HCT116 (cell line): ENCODE data around the gene NOS1. TPM values are rescaled to one million over a fixed set of nuclear protein-coding genes. Genes with fewer than 3 reads are reported as not detected.

Experiments
- ATAC-seq: fragments of 200-7000 bp; cut with Tn5 transposase; 2 replicates; pipeline ENCODE4 v1.9.1; 2020; ENCODE audit warnings: mild to moderate bottlenecking, moderate library complexity
- BruUV-seq: library from RNA; stranded (reverse); fragments of 400-500 nt; replicated peaks from 2 replicates; lab custom pipeline; 2021; lab: Mats Ljungman, UMichigan
- CTCF ChIA-PET: fragments of 300-600 bp; sonication (Branson Sonifier 250); formaldehyde crosslinking; loops from one replicate; lab custom pipeline; 2021; ENCODE audit warnings: antibody characterized with exemption; lab: Charles Lee
- POLR2A ChIA-PET: fragments of 300-600, 350-600 bp; sonication (Branson Sonifier 250); formaldehyde crosslinking; loops from one replicate; lab custom pipeline; 2021; ENCODE audit warnings: antibody characterized with exemption; lab: Charles Lee
- RAD21 ChIA-PET, 2 experiments: fragments of 300-600 bp; sonication (Branson Sonifier 250); formaldehyde crosslinking; loops; one replicate each; lab custom pipeline; 2023; ENCODE audit warnings: low total read pairs in 2 of 2; ENCODE audit not compliant: uncharacterized antibody in 2 of 2, unreplicated experiment in 2 of 2, low non-redundant PET in 1 of 2; lab: Charles Lee
- DNase-seq: peaks from one replicate; pipeline ENCODE4 v3.0.0-alpha.2; 2010; ENCODE audit warnings: low read depth, low spot score
- H2AFZ ChIP-seq: fragments of 200-600 bp; shearing (Covaris generic), sonication (generic); 2 replicates; pipeline ENCODE4 v1.6.1; 2017; ENCODE audit warnings: low read depth, mixed run types, mixed read lengths, antibody characterized with exemption, low read length; ENCODE audit not compliant: poor library complexity, severe bottlenecking
- H3K27ac ChIP-seq: 2 replicates; pipeline ENCODE4 v1.5.1; 2012; ENCODE audit warnings: low read depth, low read length
- H3K27me3 ChIP-seq: fragments of 200-600 bp; sonication (generic); 2 replicates; pipeline ENCODE4 v1.6.1; 2016; ENCODE audit warnings: mixed run types, low read length, mixed read lengths; ENCODE audit not compliant: insufficient read depth
- H3K36me3 ChIP-seq, 2 experiments: fragments of 200-500 bp in 1 of 2; fragments of 200-600 bp in 1 of 2; sonication (Bioruptor generic) in 1 of 2; sonication (generic) in 1 of 2; 2 replicates each; pipeline versions ENCODE4 v1.5.1 to v1.6.1; 2014 to 2016; ENCODE audit warnings: low read length in 2 of 2, inconsistent platforms in 1 of 2, mixed read lengths in 1 of 2, mixed run types in 1 of 2; ENCODE audit not compliant: insufficient read depth in 2 of 2, control insufficient read depth in 1 of 2
- H3K4me1 ChIP-seq, 2 experiments: fragments of 200-600 bp in 1 of 2; sonication (generic) in 1 of 2; 2 replicates each; pipeline versions ENCODE4 v1.5.1 to v1.6.1; 2012 to 2017; ENCODE audit warnings: low read length in 2 of 2, inconsistent platforms in 1 of 2, mild to moderate bottlenecking in 1 of 2, mixed read lengths in 1 of 2, mixed run types in 1 of 2, moderate library complexity in 1 of 2; ENCODE audit not compliant: insufficient read depth in 2 of 2, control insufficient read depth in 1 of 2
- H3K4me2 ChIP-seq: fragments of 200-600 bp; sonication (generic); 2 replicates; pipeline ENCODE4 v1.6.1; 2017; ENCODE audit warnings: mixed run types, low read length, mixed read lengths
- H3K4me3 ChIP-seq, 2 experiments: fragments of 200-600 bp in 1 of 2; sonication (generic) in 1 of 2; replicated peaks in 1 of 2; 2 replicates each; pipeline ENCODE4 v1.5.1; 2011 to 2016; ENCODE audit warnings: low read length in 2 of 2, control low read depth in 1 of 2, low read depth in 1 of 2, mild to moderate bottlenecking in 1 of 2, mixed read lengths in 1 of 2, mixed run types in 1 of 2
- H3K79me2 ChIP-seq: fragments of 200-600 bp; sonication (generic); 2 replicates; pipeline ENCODE4 v1.6.1; 2017; ENCODE audit warnings: mild to moderate bottlenecking, mixed run types, low read length, moderate library complexity, mixed read lengths; ENCODE audit not compliant: insufficient read depth
- H3K9ac ChIP-seq: fragments of 200-600 bp; sonication (generic); 2 replicates; pipeline ENCODE4 v1.6.1; 2016; ENCODE audit warnings: low read length, mixed read lengths
- H3K9me2 ChIP-seq: fragments of 200-600 bp; sonication (generic), shearing (Covaris generic); 2 replicates; pipeline ENCODE4 v1.6.1; 2017; ENCODE audit warnings: mixed run types, mild to moderate bottlenecking, moderate library complexity; ENCODE audit not compliant: insufficient read depth
- H3K9me3 ChIP-seq, 2 experiments: fragments of 200-500 bp in 1 of 2; fragments of 200-600 bp in 1 of 2; sonication (Bioruptor generic) in 1 of 2; sonication (generic) in 1 of 2; 2 replicates each; pipeline ENCODE4 v1.6.1; 2014 to 2017; ENCODE audit warnings: low read length in 2 of 2, mixed read lengths in 2 of 2, inconsistent platforms in 1 of 2, low read depth in 1 of 2, mild to moderate bottlenecking in 1 of 2, mixed run types in 1 of 2, moderate library complexity in 1 of 2; ENCODE audit not compliant: control insufficient read depth in 1 of 2, insufficient read depth in 1 of 2
- H4K20me1 ChIP-seq: fragments of 200-600 bp; sonication (generic), shearing (Covaris generic); 2 replicates; pipeline ENCODE4 v1.6.1; 2017; ENCODE audit warnings: mixed run types, mild to moderate bottlenecking, moderate library complexity; ENCODE audit not compliant: insufficient read depth
- CBX3 ChIP-seq: IDR thresholded peaks from 2 replicates; pipeline ENCODE4 v1.6.1; 2012; ENCODE audit warnings: low read depth
- CEBPB ChIP-seq: IDR thresholded peaks from 2 replicates; pipeline ENCODE4 v1.6.1; 2012; ENCODE audit warnings: low read depth
- CTCF ChIP-seq, 3 experiments: fragments of 200-600 bp in 1 of 3; sonication (generic) in 1 of 3; IDR thresholded peaks in 2 of 3; conservative IDR thresholded peaks in 1 of 3; 2 replicates each; pipeline ENCODE4 v1.5.1; 2012 to 2017; ENCODE audit warnings: low read depth in 2 of 3, low read length in 2 of 3, antibody characterized with exemption in 1 of 3, borderline replicate concordance in 1 of 3, control low read depth in 1 of 3, mild to moderate bottlenecking in 1 of 3, mixed read lengths in 1 of 3, mixed run types in 1 of 3, moderate library complexity in 1 of 3; ENCODE audit not compliant: insufficient read depth in 1 of 3
- EGR1 ChIP-seq: IDR thresholded peaks from 2 replicates; pipeline ENCODE4 v1.6.1; 2012; ENCODE audit warnings: low read depth
- EZH2 ChIP-seq: fragments of 200-600 bp; sonication (generic); IDR thresholded peaks from 2 replicates; pipeline ENCODE4 v1.6.1; 2017; ENCODE audit warnings: antibody characterized with exemption, mixed run types
- EZH2phosphoT487 ChIP-seq: fragments of 200-600 bp; IDR thresholded peaks from 2 replicates; pipeline ENCODE4 v1.6.1; 2018; ENCODE audit warnings: antibody characterized with exemption, borderline replicate concordance
- JUND ChIP-seq: IDR thresholded peaks from 2 replicates; pipeline ENCODE4 v1.6.1; 2012
- MAX ChIP-seq: IDR thresholded peaks from 2 replicates; pipeline ENCODE4 v1.6.1; 2012
- POLR2A ChIP-seq: IDR thresholded peaks from 2 replicates; pipeline ENCODE4 v1.7.0; 2011; ENCODE audit warnings: borderline replicate concordance; ENCODE audit not compliant: insufficient read depth, insufficient read length; ENCODE audit errors: extremely low read depth
- POLR2AphosphoS5 ChIP-seq: IDR thresholded peaks from 2 replicates; pipeline ENCODE4 v1.6.1; 2011; ENCODE audit warnings: mild to moderate bottlenecking, low read depth, low read length, moderate library complexity
- RAD21 ChIP-seq: IDR thresholded peaks from 2 replicates; pipeline ENCODE4 v1.6.1; 2012; ENCODE audit warnings: low read depth, mild to moderate bottlenecking
- REST ChIP-seq: IDR thresholded peaks from 2 replicates; pipeline ENCODE4 v1.6.1; 2012; ENCODE audit warnings: low read depth
- SIN3A ChIP-seq: IDR thresholded peaks from 2 replicates; pipeline ENCODE4 v1.6.1; 2012; ENCODE audit warnings: low read depth
- TCF7L2 ChIP-seq: IDR thresholded peaks from 2 replicates; pipeline ENCODE4 v1.7.0; 2011; ENCODE audit warnings: borderline replicate concordance, inconsistent platforms; ENCODE audit not compliant: insufficient read depth, insufficient read length; ENCODE audit errors: extremely low read depth
- YY1 ChIP-seq: IDR thresholded peaks from 2 replicates; pipeline ENCODE4 v1.6.1; 2011; ENCODE audit warnings: low read length, low read depth, moderate library complexity, mild to moderate bottlenecking; ENCODE audit not compliant: insufficient replicate concordance; ENCODE audit errors: extremely low read depth
- ZBTB33 ChIP-seq: IDR thresholded peaks from 2 replicates; pipeline ENCODE4 v1.6.1; 2011; ENCODE audit warnings: mild to moderate bottlenecking, low read length, moderate library complexity; ENCODE audit not compliant: insufficient replicate concordance; ENCODE audit errors: extremely low read depth
- ZFX ChIP-seq: fragments of 450-650 bp; IDR thresholded peaks from 2 replicates; pipeline ENCODE4 v1.6.1; 2017
- intact Hi-C: fragments of 100-400 bp; cut with micrococcal nuclease; formaldehyde crosslinking; loops from 2 replicates; pipeline ENCODE4 v1.10.0; 2022
- total RNA-seq: library from RNA; stranded (reverse); gene quantifications from one replicate; pipeline ENCODE4 v1.2.1, GENCODE V29; 2021; ENCODE audit not compliant: unreplicated experiment

Gene NOS1
- total RNA-seq, 1 experiment from 2014 or later, result 0.22 TPM

GRCh38 chr12:117243488-117243887 is 117.9 kb downstream of the NOS1 start:
- no TSS peak for BruUV-seq
- RAD21 ChIA-PET, result no interaction called here
- no peak for ATAC-seq

More at GRCh38 chr12:117243488-117243887, 117.9 kb downstream of the NOS1 start:
- Histone ChIP-seq H3K9me2 (no peaks in the 10 kb centered on the region), H3K27ac (no peak overlapping the region), H3K9me3 (no peaks in the 10 kb centered on the region), H3K9ac (no peak overlapping the region), H3K4me1 (no peaks in the 10 kb centered on the region), H3K4me2 (no peak overlapping the region), H2AFZ (no peak overlapping the region), H3K79me2 (no peaks in the 10 kb centered on the region), H3K36me3 (no peaks in the 10 kb centered on the region), H3K27me3 (peaks cover 19% of the 10 kb centered on the region), H3K4me3 (no peak overlapping the region), H4K20me1 (no peaks in the 10 kb centered on the region)
- no peak for DNase-seq
- no peak for TF ChIP-seq EZH2phosphoT487
- no peak for TF ChIP-seq YY1
- no peak for TF ChIP-seq RAD21
- no peak for TF ChIP-seq REST
- no peak for TF ChIP-seq EGR1
- TF ChIP-seq CEBPB, result no peak
- no peak for TF ChIP-seq CBX3
- TF ChIP-seq SIN3A, result no peak
- TF ChIP-seq TCF7L2, result no peak
- no peak for TF ChIP-seq EZH2
- no peak for TF ChIP-seq ZBTB33
- TF ChIP-seq CTCF (IDR thresholded peaks at IDR 0.05 in 2 of 3, conservative IDR thresholded peaks at IDR 0.05 in 1 of 3; ENCODE audit: borderline replicate concordance in 1 of 3, insufficient read depth in 1 of 3, low read depth in 2 of 3, low read length in 2 of 3), result no peak
- TF ChIP-seq JUND, result no peak
- no peak for TF ChIP-seq POLR2A
- TF ChIP-seq MAX, result no peak
- no peak for TF ChIP-seq POLR2AphosphoS5
- no peak for TF ChIP-seq ZFX
- POLR2A ChIA-PET, result no interaction called here
- intact Hi-C loops, result no loop called here
- CTCF ChIA-PET, result no interaction called here
